Liver (tissue), 9 donors: ENCODE measurements around the gene SEC62. TPM values are rescaled to one million over a fixed set of nuclear protein-coding genes. Genes with fewer than 3 reads are reported as not detected.

ENCODE experiments used
- DNase-seq: peaks from one replicate; pipeline ENCODE4 v3.0.0-alpha.2; 2017; ENCODE audit warnings: low spot score
- H3K27ac ChIP-seq, 2 donors: one replicate each; pipeline ENCODE4 v1.7.0; 2013; ENCODE audit warnings: inconsistent platforms in 2 of 2, low read length in 2 of 2, control low read depth in 1 of 2, low read depth in 1 of 2, mild to moderate bottlenecking in 1 of 2
- H3K27me3 ChIP-seq, 4 donors: one replicate each; pipeline versions ENCODE4 v1.6.1 to v1.7.0; 2013; ENCODE audit warnings: low read length in 3 of 4, inconsistent platforms in 1 of 4, mild to moderate bottlenecking in 1 of 4, moderate library complexity in 1 of 4; ENCODE audit not compliant: control insufficient read depth in 4 of 4, insufficient read depth in 4 of 4
- H3K36me3 ChIP-seq, 4 donors: one replicate each; pipeline versions ENCODE4 v1.6.1 to v1.7.0; 2013; ENCODE audit warnings: low read length in 3 of 4, mild to moderate bottlenecking in 3 of 4, low read depth in 1 of 4, moderate library complexity in 1 of 4; ENCODE audit not compliant: control insufficient read depth in 4 of 4, insufficient read depth in 3 of 4
- H3K4me1 ChIP-seq, 4 donors: one replicate each; pipeline versions ENCODE4 v1.6.1 to v1.7.0; 2013; ENCODE audit warnings: low read length in 3 of 4, mild to moderate bottlenecking in 3 of 4, moderate library complexity in 1 of 4; ENCODE audit not compliant: control insufficient read depth in 4 of 4, insufficient read depth in 4 of 4
- H3K4me3 ChIP-seq, 3 donors: one replicate each; pipeline versions ENCODE4 v1.6.1 to v1.7.0; 2013; ENCODE audit warnings: low read length in 3 of 3, control low read depth in 1 of 3, low read depth in 1 of 3, mild to moderate bottlenecking in 1 of 3
- H3K9ac ChIP-seq, 2 donors: one replicate each; pipeline ENCODE4 v1.7.0; 2013; ENCODE audit warnings: low read length in 2 of 2, mild to moderate bottlenecking in 2 of 2, moderate library complexity in 2 of 2, control low read depth in 1 of 2, low read depth in 1 of 2
- H3K9me3 ChIP-seq, 4 donors: one replicate each; pipeline versions ENCODE4 v1.6.1 to v1.7.0; 2013; ENCODE audit warnings: low read length in 3 of 4; ENCODE audit not compliant: control insufficient read depth in 4 of 4
- ATF3 ChIP-seq: IDR thresholded peaks from 2 replicates; pipeline ENCODE4 v1.6.1; 2016; ENCODE audit warnings: antibody characterized with exemption
- CTCF ChIP-seq: fragments of 150-350 bp; IDR thresholded peaks from 2 replicates; pipeline ENCODE4 v1.5.1; 2017; ENCODE audit warnings: improper control_type of control experiment, low read depth, low read length; ENCODE audit not compliant: missing input control
- EGR1 ChIP-seq, 2 donors: IDR thresholded peaks; 2 replicates each; pipeline ENCODE4 v1.6.1; 2016 to 2018; ENCODE audit warnings: antibody characterized with exemption in 2 of 2, low read depth in 2 of 2
- FOXA1 ChIP-seq: IDR thresholded peaks from 2 replicates; pipeline ENCODE4 v1.6.1; 2016; ENCODE audit warnings: antibody characterized with exemption
- FOXA2 ChIP-seq: IDR thresholded peaks from 2 replicates; pipeline ENCODE4 v1.6.1; 2016; ENCODE audit warnings: antibody characterized with exemption
- GABPA ChIP-seq, 2 donors: IDR thresholded peaks in 1 of 2; conservative IDR thresholded peaks in 1 of 2; 2 replicates each; pipeline ENCODE4 v1.6.1; 2016; ENCODE audit warnings: antibody characterized with exemption in 2 of 2, mild to moderate bottlenecking in 1 of 2, moderate library complexity in 1 of 2
- HNF4A ChIP-seq, 2 donors: conservative IDR thresholded peaks; 2 replicates each; pipeline ENCODE4 v1.6.1; 2016; ENCODE audit warnings: antibody characterized with exemption in 2 of 2, mild to moderate bottlenecking in 2 of 2
- HNF4G ChIP-seq: IDR thresholded peaks from 2 replicates; pipeline ENCODE4 v1.6.1; 2016; ENCODE audit warnings: antibody characterized with exemption
- JUND ChIP-seq, 2 donors: IDR thresholded peaks; 2 replicates each; pipeline ENCODE4 v1.6.1; 2016; ENCODE audit warnings: antibody characterized with exemption in 2 of 2
- MAX ChIP-seq: IDR thresholded peaks from 2 replicates; pipeline ENCODE4 v1.6.1; 2016; ENCODE audit warnings: antibody characterized with exemption
- NR2F2 ChIP-seq: IDR thresholded peaks from 2 replicates; pipeline ENCODE4 v1.6.1; 2016; ENCODE audit warnings: antibody characterized with exemption
- RAD21 ChIP-seq, 2 donors: IDR thresholded peaks; 2 replicates each; pipeline ENCODE4 v1.6.1; 2016; ENCODE audit warnings: antibody characterized with exemption in 2 of 2, mild to moderate bottlenecking in 2 of 2
- REST ChIP-seq: IDR thresholded peaks from 2 replicates; pipeline ENCODE4 v1.6.1; 2016; ENCODE audit warnings: antibody characterized with exemption, mild to moderate bottlenecking
- RXRA ChIP-seq, 2 donors: IDR thresholded peaks; 2 replicates each; pipeline ENCODE4 v1.6.1; 2017 to 2018; ENCODE audit warnings: antibody characterized with exemption in 2 of 2, mild to moderate bottlenecking in 1 of 2
- SP1 ChIP-seq: IDR thresholded peaks from 2 replicates; pipeline ENCODE4 v1.6.1; 2018; ENCODE audit warnings: antibody characterized with exemption, mild to moderate bottlenecking
- TAF1 ChIP-seq: conservative IDR thresholded peaks from 2 replicates; pipeline ENCODE4 v1.6.1; 2016; ENCODE audit warnings: antibody characterized with exemption, mild to moderate bottlenecking
- YY1 ChIP-seq: IDR thresholded peaks from 2 replicates; pipeline ENCODE4 v1.6.1; 2016; ENCODE audit warnings: antibody characterized with exemption, mild to moderate bottlenecking
- WGBS: extraction: QIAGEN DNeasy Blood & Tissue Kit; methylation state at CpG from one replicate; pipeline ENCODE4 v1.1.7; 2013; 5-methylcytosine and 5-hydroxymethylcytosine counted together
- polyA plus RNA-seq, 2 donors: library from polyadenylated mRNA; stranded (reverse) in 1 of 2; unstranded in 1 of 2; fragments of 200-250 nt in 1 of 2; fragments of >200 nt in 1 of 2; fragmentation: Nextera tagmentation in 1 of 2; extraction: Ambion mirVana in 1 of 2; gene quantifications; one replicate each; pipeline versions ENCODE4 v1.2.1 to v1.2.3, GENCODE V29; 2013 to 2015
- total RNA-seq, 2 donors: library from RNA; depleted of rRNA; stranded (reverse); fragments of >200 nt; gene quantifications; one replicate each; pipeline ENCODE4 v1.2.3, GENCODE V29; 2014
- TF ChIP-seq, protein P1 (sequence below): IDR thresholded peaks from 2 replicates; pipeline ENCODE4 v1.6.1; 2016; ENCODE audit warnings: antibody characterized with exemption
- donor health status: healthy.
- donor health status: healthy.
- donor health status: healthy.
- donor health status: healthy.
- donor health status: healthy.

The SEC62 gene
- total and polyA plus RNA-seq, 4 donors: 40.1 to 200 (median 63.3) TPM

DNA sequence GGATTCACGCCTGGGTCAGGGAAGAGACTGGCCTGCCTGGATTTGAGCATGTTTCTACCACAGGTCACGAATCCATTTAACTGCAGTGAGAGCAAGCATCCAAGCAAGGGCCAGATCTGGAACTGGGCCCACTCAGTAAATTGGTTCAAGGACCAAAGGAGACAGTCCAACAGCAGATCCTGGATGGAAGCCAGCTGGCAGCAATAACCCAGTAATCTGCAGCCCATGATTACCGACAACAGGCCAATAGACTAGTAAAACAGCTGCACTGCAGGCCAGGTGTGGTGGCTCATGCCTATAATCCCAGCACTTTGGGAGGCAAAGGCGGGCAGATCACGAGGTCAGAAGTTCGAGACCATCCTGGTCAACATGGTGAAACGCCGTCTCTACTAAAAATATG lies 43.4 kb upstream of the SEC62 start:
- no peak overlapping the region for H3K4me3 ChIP-seq
- no peaks in the 10 kb centered on the region for H3K27me3 ChIP-seq
- 25% methylated on average over 8 of the region's 8 CpGs for WGBS
- H3K4me1 ChIP-seq: peaks cover 0 to 10% (median 7%) of the 10 kb centered on the region in 4 donors
- no peak overlapping the region for H3K9ac ChIP-seq
- no peaks in the 10 kb centered on the region for H3K36me3 ChIP-seq
- H3K9me3 ChIP-seq: no peaks in the 10 kb centered on the region
- H3K27ac ChIP-seq: no peak overlapping the region
- peak; percentile 78 for DNase-seq
- TF ChIP-seq, protein P1, sequence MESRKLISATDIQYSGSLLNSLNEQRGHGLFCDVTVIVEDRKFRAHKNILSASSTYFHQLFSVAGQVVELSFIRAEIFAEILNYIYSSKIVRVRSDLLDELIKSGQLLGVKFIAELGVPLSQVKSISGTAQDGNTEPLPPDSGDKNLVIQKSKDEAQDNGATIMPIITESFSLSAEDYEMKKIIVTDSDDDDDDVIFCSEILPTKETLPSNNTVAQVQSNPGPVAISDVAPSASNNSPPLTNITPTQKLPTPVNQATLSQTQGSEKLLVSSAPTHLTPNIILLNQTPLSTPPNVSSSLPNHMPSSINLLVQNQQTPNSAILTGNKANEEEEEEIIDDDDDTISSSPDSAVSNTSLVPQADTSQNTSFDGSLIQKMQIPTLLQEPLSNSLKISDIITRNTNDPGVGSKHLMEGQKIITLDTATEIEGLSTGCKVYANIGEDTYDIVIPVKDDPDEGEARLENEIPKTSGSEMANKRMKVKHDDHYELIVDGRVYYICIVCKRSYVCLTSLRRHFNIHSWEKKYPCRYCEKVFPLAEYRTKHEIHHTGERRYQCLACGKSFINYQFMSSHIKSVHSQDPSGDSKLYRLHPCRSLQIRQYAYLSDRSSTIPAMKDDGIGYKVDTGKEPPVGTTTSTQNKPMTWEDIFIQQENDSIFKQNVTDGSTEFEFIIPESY: peak; percentile 50
- TF ChIP-seq HNF4G (peak; percentile 47), REST (no peak), YY1 (peak; percentile 55), JUND (IDR thresholded peaks at IDR 0.05) (peak in 1 of 2 donors; percentile 30), FOXA2 (peak; percentile 61), RAD21 (IDR thresholded peaks at IDR 0.05) (peak; percentile 46 to 54), TAF1 (no peak), RXRA (IDR thresholded peaks at IDR 0.05) (peak; percentile 48 to 69), GABPA (IDR thresholded peaks at IDR 0.05 in 1 of 2, conservative IDR thresholded peaks at IDR 0.05 in 1 of 2) (no peak), SP1 (peak; percentile 53), HNF4A (conservative IDR thresholded peaks at IDR 0.05) (peak; percentile 88), NR2F2 (no peak), ATF3 (no peak), FOXA1 (no peak), EGR1 (IDR thresholded peaks at IDR 0.05; ENCODE audit: low read depth in 2 of 2) (no peak), MAX (no peak), CTCF (no peak)
